Keratinocyte (primary cell): ENCODE measurements around the gene DIP2C. TPM values are rescaled to one million over a fixed set of nuclear protein-coding genes. Genes with fewer than 3 reads are reported as not detected.

Experiments used
- DNase-seq: peaks from one replicate; pipeline ENCODE4 v3.0.0-alpha.2; 2011; ENCODE audit warnings: low read depth, missing footprints, low spot score
- FAIRE-seq: peaks from 2 replicates; lab custom pipeline; 2011; peaks lifted over from hg19 to GRCh38; lab: Jason Lieb, UNC
- H2AFZ ChIP-seq: 2 replicates; pipeline ENCODE4 v1.6.0; 2012; ENCODE audit warnings: low read length, control low read depth, inconsistent platforms; ENCODE audit not compliant: control insufficient read depth
- H3K27ac ChIP-seq: 2 replicates; pipeline ENCODE4 v1.5.1; 2011; ENCODE audit warnings: low read length; ENCODE audit not compliant: control insufficient read depth, insufficient read depth
- H3K27me3 ChIP-seq: 3 replicates; pipeline ENCODE4 v1.6.0; 2011; ENCODE audit warnings: low read length; ENCODE audit not compliant: control insufficient read depth, insufficient read depth; ENCODE audit errors: extremely low read depth
- H3K36me3 ChIP-seq, 2 experiments: 2 replicates in 1 of 2; 3 replicates in 1 of 2; pipeline ENCODE4 v1.5.1; 2011; ENCODE audit warnings: low read length in 2 of 2, mild to moderate bottlenecking in 1 of 2; ENCODE audit not compliant: control insufficient read depth in 2 of 2, insufficient read depth in 2 of 2; ENCODE audit errors: extremely low read depth in 1 of 2
- H3K4me1 ChIP-seq: 3 replicates; pipeline ENCODE4 v1.5.1; 2011; ENCODE audit warnings: low read length; ENCODE audit not compliant: control insufficient read depth, insufficient read depth; ENCODE audit errors: extremely low read depth
- H3K4me2 ChIP-seq: 3 replicates; pipeline ENCODE4 v1.6.0; 2011; ENCODE audit warnings: low read depth, low read length; ENCODE audit not compliant: control insufficient read depth, insufficient read depth; ENCODE audit errors: extremely low read depth
- H3K4me3 ChIP-seq, 3 experiments: fragments of 200-600 bp in 1 of 3; sonication (generic) in 1 of 3; 2 replicates in 2 of 3; 3 replicates in 1 of 3; pipeline ENCODE4 v1.5.1; 2011 to 2016; ENCODE audit warnings: low read length in 3 of 3, mild to moderate bottlenecking in 3 of 3, control low read depth in 2 of 3, inconsistent platforms in 1 of 3, low read depth in 1 of 3, mixed read lengths in 1 of 3, mixed run types in 1 of 3, moderate library complexity in 1 of 3; ENCODE audit not compliant: control insufficient read depth in 2 of 3, insufficient read depth in 2 of 3; ENCODE audit errors: extremely low read depth in 1 of 3
- H3K79me2 ChIP-seq: 2 replicates; pipeline ENCODE4 v1.6.0; 2012; ENCODE audit warnings: low read length; ENCODE audit not compliant: control insufficient read depth, insufficient read depth
- H3K9ac ChIP-seq: 3 replicates; pipeline ENCODE4 v1.6.0; 2011; ENCODE audit warnings: low read length; ENCODE audit not compliant: control insufficient read depth, insufficient read depth; ENCODE audit errors: extremely low read depth
- H3K9me1 ChIP-seq: 3 replicates; pipeline ENCODE4 v1.6.0; 2011; ENCODE audit warnings: low read length; ENCODE audit not compliant: control insufficient read depth, insufficient read depth; ENCODE audit errors: extremely low read depth
- H3K9me3 ChIP-seq: 2 replicates; pipeline ENCODE4 v1.5.1; 2012; ENCODE audit warnings: low read depth, low read length; ENCODE audit not compliant: control insufficient read depth
- H4K20me1 ChIP-seq: 3 replicates; pipeline ENCODE4 v1.6.0; 2011; ENCODE audit warnings: low read length; ENCODE audit not compliant: control insufficient read depth, insufficient read depth; ENCODE audit errors: extremely low read depth
- EZH2 ChIP-seq: IDR thresholded peaks from one replicate; pipeline ENCODE4 v1.6.1; 2012; ENCODE audit warnings: inconsistent platforms, mild to moderate bottlenecking, low read length, moderate library complexity
- dilution Hi-C: fragments of 300-500 bp; cut with MboI; formaldehyde crosslinking; loops from one replicate; pipeline ENCODE4 v1.7.0; 2020; ENCODE audit warnings: low sequenced_read_pairs; ENCODE audit not compliant: extremely low pct_ligation_motif_present
- polyA plus RNA-seq, 5 experiments: library from polyadenylated mRNA; depleted of rRNA in 3 of 5; stranded (reverse) in 3 of 5; stranded (forward) in 1 of 5; unstranded in 1 of 5; fragments of >200 nt; gene quantifications; 1 replicate in 1 of 5; 2 replicates in 3 of 5; 3 replicates in 1 of 5; pipeline versions ENCODE4 v1.2.1 to v1.2.3, GENCODE V29; 2011 to 2012; ENCODE audit warnings: missing spikeins in 2 of 5, low read depth in 1 of 5, low replicate concordance in 1 of 5
- TF ChIP-seq, protein P1 (sequence below), 3 experiments: IDR thresholded peaks in 1 of 3; conservative IDR thresholded peaks in 1 of 3; optimal IDR thresholded peaks in 1 of 3; 2 replicates in 2 of 3; 3 replicates in 1 of 3; pipeline versions ENCODE3 to v1.5.1; 2011; ENCODE audit warnings: low read length in 3 of 3, mild to moderate bottlenecking in 3 of 3, moderate library complexity in 2 of 3, control low read depth in 1 of 3, inconsistent platforms in 1 of 3; ENCODE audit not compliant: insufficient read depth in 2 of 3; ENCODE audit errors: extremely low read depth in 1 of 3

DIP2C gene
- polyA plus RNA-seq, 1 donor (not counting 4 experiments of a cell fraction or from before 2014, with no cell fraction given) = 1.3 TPM

DNA sequence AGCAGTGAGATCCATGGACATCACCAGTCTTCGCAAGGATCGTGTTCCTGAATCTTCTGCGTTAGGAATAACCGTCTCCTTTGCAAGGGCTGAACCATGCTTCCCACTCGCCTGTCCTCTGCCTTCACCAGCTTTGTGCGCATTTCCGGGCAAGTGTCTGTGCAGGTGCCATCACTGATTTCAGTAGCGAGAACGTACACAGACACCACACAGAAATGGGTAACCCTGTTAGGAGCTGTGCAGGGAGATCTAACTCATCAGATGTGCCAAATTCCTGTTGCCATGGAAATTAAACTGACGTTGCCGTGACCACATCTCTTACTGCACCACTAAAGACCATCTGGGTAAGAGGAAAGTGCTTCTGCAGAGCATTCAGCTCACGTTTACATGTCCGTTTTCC, 146.3 kb downstream of the DIP2C start:
- Histone ChIP-seq H3K36me3 (no peaks in the 10 kb centered on the region), H3K27ac (no peak overlapping the region), H3K79me2 (no peaks in the 10 kb centered on the region), H3K9me3 (no peaks in the 10 kb centered on the region), H3K9me1 (no peaks in the 10 kb centered on the region), H3K9ac (no peak overlapping the region), H3K4me1 (peaks cover 15% of the 10 kb centered on the region), H4K20me1 (no peaks in the 10 kb centered on the region), H3K27me3 (no peaks in the 10 kb centered on the region), H3K4me3 (no peak overlapping the region), H3K4me2 (no peak overlapping the region), H2AFZ (no peak overlapping the region)
- no peak for FAIRE-seq
- dilution Hi-C loops = no loop called here
- no peak for TF ChIP-seq EZH2
- TF ChIP-seq, protein P1, sequence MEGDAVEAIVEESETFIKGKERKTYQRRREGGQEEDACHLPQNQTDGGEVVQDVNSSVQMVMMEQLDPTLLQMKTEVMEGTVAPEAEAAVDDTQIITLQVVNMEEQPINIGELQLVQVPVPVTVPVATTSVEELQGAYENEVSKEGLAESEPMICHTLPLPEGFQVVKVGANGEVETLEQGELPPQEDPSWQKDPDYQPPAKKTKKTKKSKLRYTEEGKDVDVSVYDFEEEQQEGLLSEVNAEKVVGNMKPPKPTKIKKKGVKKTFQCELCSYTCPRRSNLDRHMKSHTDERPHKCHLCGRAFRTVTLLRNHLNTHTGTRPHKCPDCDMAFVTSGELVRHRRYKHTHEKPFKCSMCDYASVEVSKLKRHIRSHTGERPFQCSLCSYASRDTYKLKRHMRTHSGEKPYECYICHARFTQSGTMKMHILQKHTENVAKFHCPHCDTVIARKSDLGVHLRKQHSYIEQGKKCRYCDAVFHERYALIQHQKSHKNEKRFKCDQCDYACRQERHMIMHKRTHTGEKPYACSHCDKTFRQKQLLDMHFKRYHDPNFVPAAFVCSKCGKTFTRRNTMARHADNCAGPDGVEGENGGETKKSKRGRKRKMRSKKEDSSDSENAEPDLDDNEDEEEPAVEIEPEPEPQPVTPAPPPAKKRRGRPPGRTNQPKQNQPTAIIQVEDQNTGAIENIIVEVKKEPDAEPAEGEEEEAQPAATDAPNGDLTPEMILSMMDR (optimal IDR thresholded peaks at IDR 0.05 in 1 of 3, IDR thresholded peaks at IDR 0.05 in 1 of 3, conservative IDR thresholded peaks at IDR 0.05 in 1 of 3; ENCODE audit: extremely low read depth in 1 of 3, insufficient read depth in 2 of 3, low read length in 3 of 3) = no peak
- no peak for DNase-seq

DNA sequence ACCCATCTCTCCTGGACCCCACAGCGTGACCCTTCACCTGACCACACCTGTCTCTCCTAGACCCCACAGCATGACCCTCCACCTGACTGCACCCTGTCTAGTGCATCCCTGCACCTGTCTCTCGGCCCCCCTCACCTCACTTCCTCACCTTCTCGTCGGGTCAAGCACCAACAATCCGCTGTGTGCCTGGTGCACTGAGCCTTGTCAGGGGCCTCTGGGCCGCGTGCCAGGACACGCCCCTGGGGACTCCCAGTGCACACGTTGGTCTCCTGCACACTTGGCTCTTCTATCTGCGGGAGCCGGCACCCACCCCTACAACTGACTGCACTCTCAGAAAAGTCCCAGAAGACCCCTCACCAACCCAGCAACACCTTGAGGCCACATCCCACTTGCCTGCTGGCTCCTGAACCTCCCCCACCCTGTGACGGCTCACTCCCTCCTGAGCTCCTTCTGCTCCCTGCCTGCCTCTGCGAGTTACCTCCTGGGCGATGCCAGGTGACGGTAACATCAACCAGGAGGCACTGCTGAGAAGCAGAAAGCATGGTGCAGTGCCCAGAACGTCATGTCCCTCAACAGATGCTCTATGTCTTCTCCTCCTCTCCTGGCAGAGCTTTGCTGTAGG, 147.6 kb downstream of the DIP2C start:
- Histone ChIP-seq H3K4me2 (no peak overlapping the region), H3K27ac (no peak overlapping the region), H4K20me1 (no peaks in the 10 kb centered on the region), H3K9ac (no peak overlapping the region), H3K9me1 (no peaks in the 10 kb centered on the region), H3K27me3 (no peaks in the 10 kb centered on the region), H3K79me2 (no peaks in the 10 kb centered on the region), H3K4me1 (peaks cover 7% of the 10 kb centered on the region), H3K9me3 (no peaks in the 10 kb centered on the region), H2AFZ (no peak overlapping the region), H3K36me3 (no peaks in the 10 kb centered on the region), H3K4me3 (no peak overlapping the region)
- FAIRE-seq = no peak
- dilution Hi-C loops = no loop called here
- TF ChIP-seq EZH2 = no peak
- TF ChIP-seq, protein P1 (optimal IDR thresholded peaks at IDR 0.05 in 1 of 3, IDR thresholded peaks at IDR 0.05 in 1 of 3, conservative IDR thresholded peaks at IDR 0.05 in 1 of 3; ENCODE audit: extremely low read depth in 1 of 3, insufficient read depth in 2 of 3, low read length in 3 of 3) = no peak
- DNase-seq = no peak
